DLD1 (cell line): Measurements from ENCODE around the gene KIF4A.
"Not testable (repeated sequence)": the region's sequence is repeated elsewhere in the genome, so short reads cannot be mapped to it uniquely, and the experiment has no call there.

Experiments
- in situ Hi-C: cut with HindIII; loops from 2 replicates; pipeline ENCODE4 v1.10.0; 2017; ENCODE audit warnings: low sequenced_read_pairs

The KIF4A gene

GRCh38 chrX:70280573-70280972 lies 9.3 kb upstream of the KIF4A start:
- in situ Hi-C loops, result no loop called here

- in situ Hi-C loops, result no loop called here
These were observed 8.0 kb upstream of the KIF4A start, which contains the start of gene RAB41 for GRCh38 chrX:70281951-70282350. RAB41 (plus strand) TSS chrX:70282172; CDS start chrX:70282218, 46 bp downstream.

GRCh38 chrX:70289168-70289792 lies 624 bp upstream of the KIF4A start:
- in situ Hi-C loops, result no loop called here

GRCh38 chrX:70292788-70293187 lies 2.9 kb downstream of the KIF4A start:
- in situ Hi-C loops, result no loop called here

- in situ Hi-C loops, result no loop called here
These were observed 3.7 kb downstream of the KIF4A start for GRCh38 chrX:70293621-70294020.

GRCh38 chrX:70301716-70302115 lies 11.8 kb downstream of the KIF4A start:
- in situ Hi-C loops, result no loop called here

GRCh38 chrX:70313503-70313902 lies 23.6 kb downstream of the KIF4A start:
- in situ Hi-C loops, result no loop called here

- in situ Hi-C loops, result no loop called here
These were observed 32.9 kb downstream of the KIF4A start for GRCh38 chrX:70322784-70323183.

GRCh38 chrX:70323628-70324027 lies 33.7 kb downstream of the KIF4A start:
- in situ Hi-C loops, result not testable (repeated sequence)

- in situ Hi-C loops, result no loop called here
These were observed 34.4 kb downstream of the KIF4A start for GRCh38 chrX:70324326-70324725.

GRCh38 chrX:70331161-70331560 lies 41.3 kb downstream of the KIF4A start:
- in situ Hi-C loops, result no loop called here

GRCh38 chrX:70332600-70332999 lies 42.7 kb downstream of the KIF4A start:
- in situ Hi-C loops, result no loop called here

GRCh38 chrX:70336767-70337166 lies 46.9 kb downstream of the KIF4A start:
- in situ Hi-C loops, result no loop called here

GRCh38 chrX:70338290-70338689 lies 48.4 kb downstream of the KIF4A start:
- in situ Hi-C loops, result no loop called here

- in situ Hi-C loops, result no loop called here
These were observed 53.5 kb downstream of the KIF4A start for GRCh38 chrX:70343435-70343834.

GRCh38 chrX:70346418-70347070 lies 56.6 kb downstream of the KIF4A start:
- in situ Hi-C loops, result no loop called here

GRCh38 chrX:70348825-70349224 lies 58.9 kb downstream of the KIF4A start:
- in situ Hi-C loops, result not testable (repeated sequence)

- in situ Hi-C loops, result not testable (repeated sequence)
These were observed 59.6 kb downstream of the KIF4A start for GRCh38 chrX:70349367-70350125.

GRCh38 chrX:70352496-70352895 lies 62.6 kb downstream of the KIF4A start:
- in situ Hi-C loops, result no loop called here

GRCh38 chrX:70353514-70353913 lies 63.6 kb downstream of the KIF4A start:
- in situ Hi-C loops, result no loop called here

GRCh38 chrX:70354716-70355115 lies 64.8 kb downstream of the KIF4A start:
- in situ Hi-C loops, result no loop called here

- in situ Hi-C loops, result no loop called here
These were observed 69.6 kb downstream of the KIF4A start for GRCh38 chrX:70359458-70359857.
